CMK (cell line): ENCODE data around the gene GRK5.
"Not testable (repeated sequence)": the region's sequence is repeated elsewhere in the genome, so short reads cannot be mapped to it uniquely, and the experiment has no call there.

ENCODE experiments used
- DNase-seq: peaks from one replicate; pipeline ENCODE4 v3.0.0-alpha.2; 2010; ENCODE audit warnings: low read depth

GRK5 gene

GRCh38 chr10:119250641-119251314, 43.4 kb downstream of the GRK5 start:
- DNase-seq, result no peak

GRCh38 chr10:119251315-119251708, 43.9 kb downstream of the GRK5 start:
- DNase-seq, result no peak

GRCh38 chr10:119252051-119252465, 44.7 kb downstream of the GRK5 start:
- no peak for DNase-seq

GRCh38 chr10:119252470-119253151, 45.2 kb downstream of the GRK5 start:
- no peak for DNase-seq

GRCh38 chr10:119253433-119254174, 46.2 kb downstream of the GRK5 start:
- no peak for DNase-seq

GRCh38 chr10:119254335-119254734, 47.0 kb downstream of the GRK5 start:
- no peak for DNase-seq

- no peak for DNase-seq
Measured at GRCh38 chr10:119256030-119256429, 48.7 kb downstream of the GRK5 start.

GRCh38 chr10:119256897-119257296, 49.5 kb downstream of the GRK5 start:
- DNase-seq, result no peak

GRCh38 chr10:119257899-119258419, 50.6 kb downstream of the GRK5 start:
- no peak for DNase-seq

GRCh38 chr10:119259345-119259744, 52.0 kb downstream of the GRK5 start:
- no peak for DNase-seq

GRCh38 chr10:119261016-119261415, 53.6 kb downstream of the GRK5 start:
- DNase-seq, result not testable (repeated sequence)

- no peak for DNase-seq
Measured at GRCh38 chr10:119263951-119264617, 56.7 kb downstream of the GRK5 start.

- no peak for DNase-seq
Measured at GRCh38 chr10:119265691-119266090, 58.3 kb downstream of the GRK5 start.

GRCh38 chr10:119267384-119267783, 60.0 kb downstream of the GRK5 start:
- no peak for DNase-seq

- no peak for DNase-seq
Measured at GRCh38 chr10:119268428-119268827, 61.1 kb downstream of the GRK5 start.

- peak; percentile 34 for DNase-seq
Measured at GRCh38 chr10:119268871-119269506, 61.6 kb downstream of the GRK5 start.

GRCh38 chr10:119269737-119270136, 62.4 kb downstream of the GRK5 start:
- no peak for DNase-seq

- peak; percentile 54 for DNase-seq
Measured at GRCh38 chr10:119270762-119271366, 63.5 kb downstream of the GRK5 start.

GRCh38 chr10:119272338-119272734, 65.0 kb downstream of the GRK5 start:
- not testable (repeated sequence) for DNase-seq

GRCh38 chr10:119272736-119273135, 65.4 kb downstream of the GRK5 start:
- DNase-seq, result no peak

GRCh38 chr10:119273413-119273812, 66.0 kb downstream of the GRK5 start:
- DNase-seq, result no peak
